Measurements from ENCODE around the gene GPR34.
"Not testable (repeated sequence)": the region's sequence is repeated elsewhere in the genome, so short reads cannot be mapped to it uniquely, and the experiment has no call there.

Gene GPR34, protein sequence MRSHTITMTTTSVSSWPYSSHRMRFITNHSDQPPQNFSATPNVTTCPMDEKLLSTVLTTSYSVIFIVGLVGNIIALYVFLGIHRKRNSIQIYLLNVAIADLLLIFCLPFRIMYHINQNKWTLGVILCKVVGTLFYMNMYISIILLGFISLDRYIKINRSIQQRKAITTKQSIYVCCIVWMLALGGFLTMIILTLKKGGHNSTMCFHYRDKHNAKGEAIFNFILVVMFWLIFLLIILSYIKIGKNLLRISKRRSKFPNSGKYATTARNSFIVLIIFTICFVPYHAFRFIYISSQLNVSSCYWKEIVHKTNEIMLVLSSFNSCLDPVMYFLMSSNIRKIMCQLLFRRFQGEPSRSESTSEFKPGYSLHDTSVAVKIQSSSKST

GRCh38 chrX:41688835-41689234 is at the start of gene GPR34:
GPR34 (plus strand) TSS chrX:41688973; CDS start chrX:41695634, 6,661 bp downstream.
- DNase-seq, result no peak

GRCh38 chrX:41646201-41646600 is 42.6 kb upstream of the GPR34 start:
- DNase-seq, result not testable (repeated sequence)

DNA sequence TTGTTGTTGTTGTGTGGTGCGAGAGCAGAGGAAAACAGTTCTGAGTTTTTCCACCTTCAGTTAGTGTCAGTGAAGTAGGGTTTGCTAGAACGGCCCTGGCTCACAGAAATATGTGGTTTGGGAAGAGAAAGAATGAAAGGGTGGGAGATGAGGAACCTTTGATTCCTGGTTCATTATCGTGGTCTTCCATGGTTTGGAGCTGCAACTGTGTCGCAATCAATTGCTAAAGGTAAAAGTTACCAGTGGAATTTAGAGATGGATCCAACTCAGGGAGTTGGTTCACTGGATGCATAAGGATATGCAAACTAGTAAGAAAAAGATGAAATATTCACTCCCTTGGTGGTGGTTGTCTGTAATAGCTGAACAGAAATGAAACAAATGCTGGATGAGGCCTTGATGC is 35.6 kb upstream of the GPR34 start:
- DNase-seq, result no peak

DNA sequence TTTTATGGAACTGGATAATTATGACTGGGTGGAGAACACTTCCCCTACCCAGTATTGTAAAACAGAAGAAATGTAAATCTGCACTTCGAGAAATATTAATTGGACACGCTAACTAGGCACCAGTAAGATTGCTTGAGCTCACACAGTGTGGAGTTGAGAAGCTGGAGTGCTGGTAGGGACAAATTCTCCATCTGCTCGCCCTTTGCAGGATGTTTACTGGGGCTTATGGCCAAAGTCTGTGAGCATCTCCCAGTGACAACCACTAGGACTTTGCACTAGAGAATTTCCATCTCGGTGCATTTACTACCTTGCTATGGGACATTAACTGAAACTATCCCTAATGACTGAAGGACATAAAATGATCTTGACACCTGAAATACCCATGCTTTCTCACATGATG is 33.7 kb upstream of the GPR34 start:
- no peak for DNase-seq

GRCh38 chrX:41655631-41656030 is 33.1 kb upstream of the GPR34 start:
- no peak for DNase-seq

GRCh38 chrX:41661366-41662095 is 27.2 kb upstream of the GPR34 start:
- DNase-seq, result no peak

- DNase-seq, result no peak
Measured at GRCh38 chrX:41664375-41664901, 24.3 kb upstream of the GPR34 start.

DNA sequence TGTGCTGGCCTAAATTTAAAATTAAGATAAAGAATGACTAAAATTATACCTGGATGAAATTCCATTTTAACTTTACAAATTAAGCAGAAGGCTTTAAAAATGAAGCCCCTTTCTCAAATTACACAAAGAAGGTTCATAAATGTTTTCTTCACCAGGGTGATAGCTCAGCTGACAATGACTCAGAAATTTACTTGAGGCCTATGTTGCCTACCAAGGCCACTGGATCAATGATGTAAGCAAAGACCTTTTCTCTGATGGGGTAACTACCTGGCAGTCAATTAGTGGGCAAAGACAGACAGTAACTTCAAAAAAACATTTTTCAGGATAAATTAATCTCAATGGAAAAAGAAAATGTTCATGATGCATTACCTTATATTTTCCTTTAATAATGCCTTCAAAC is 23.9 kb upstream of the GPR34 start:
- DNase-seq, result no peak

DNA sequence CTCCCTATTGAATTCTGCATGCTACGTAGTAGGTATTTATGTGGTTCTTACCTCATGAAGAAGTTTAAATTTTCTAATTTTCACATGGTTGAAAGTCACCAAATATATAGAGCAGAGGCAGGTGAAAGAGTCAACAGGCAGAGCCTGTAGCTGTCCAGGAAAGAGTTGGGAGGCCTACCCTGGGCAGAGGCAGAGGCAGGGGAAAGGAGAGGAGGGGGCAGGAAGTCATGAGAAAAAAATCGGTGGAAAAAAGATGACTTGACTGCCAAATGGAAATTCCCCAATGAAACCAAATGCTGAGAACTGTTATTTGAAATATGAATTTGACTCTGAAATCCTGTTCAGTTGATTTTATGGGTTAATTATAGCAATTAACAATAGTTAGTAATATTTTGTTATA is 23.1 kb upstream of the GPR34 start:
- no peak for DNase-seq

DNA sequence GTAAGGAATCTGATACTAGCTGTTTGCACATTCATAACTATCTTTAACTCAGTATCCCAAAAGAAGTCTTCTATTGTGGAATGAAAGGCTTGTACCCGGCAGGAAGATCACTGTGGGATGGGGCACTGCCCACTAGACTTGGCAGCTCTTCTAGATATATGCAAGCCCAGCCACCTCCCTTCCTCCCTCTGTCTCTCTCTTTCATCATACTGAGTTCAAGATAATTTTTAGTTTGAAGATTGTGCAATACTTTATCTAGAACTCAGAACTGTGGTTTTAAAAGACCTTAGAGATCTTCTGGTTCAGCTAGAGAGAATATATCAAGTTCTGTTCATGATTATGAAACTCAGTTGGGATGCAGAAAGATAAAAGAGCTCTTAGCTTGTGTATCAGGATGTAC is 22.5 kb upstream of the GPR34 start:
- DNase-seq, result no peak

DNA sequence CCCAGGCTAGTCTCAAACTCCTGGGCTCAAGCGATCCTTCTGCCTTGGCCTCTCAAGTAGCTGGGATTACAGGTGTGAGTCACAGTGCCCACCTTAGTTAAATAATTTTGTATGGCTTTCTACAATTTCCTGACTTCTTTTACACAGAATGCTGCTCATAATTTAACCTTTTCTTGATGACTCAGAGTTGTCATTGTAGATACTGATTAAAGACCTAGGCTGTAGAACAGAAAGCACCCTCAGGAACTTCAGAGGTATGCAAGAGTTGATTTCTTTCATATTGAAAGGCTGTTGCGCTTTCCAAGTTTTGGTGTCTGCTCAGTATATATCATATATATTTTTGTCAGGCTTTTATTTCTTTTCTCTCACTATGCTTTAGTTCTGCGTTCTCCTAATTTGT is 21.1 kb upstream of the GPR34 start:
- DNase-seq, result no peak

GRCh38 chrX:41670112-41670511 is 18.7 kb upstream of the GPR34 start:
- DNase-seq, result no peak

DNA sequence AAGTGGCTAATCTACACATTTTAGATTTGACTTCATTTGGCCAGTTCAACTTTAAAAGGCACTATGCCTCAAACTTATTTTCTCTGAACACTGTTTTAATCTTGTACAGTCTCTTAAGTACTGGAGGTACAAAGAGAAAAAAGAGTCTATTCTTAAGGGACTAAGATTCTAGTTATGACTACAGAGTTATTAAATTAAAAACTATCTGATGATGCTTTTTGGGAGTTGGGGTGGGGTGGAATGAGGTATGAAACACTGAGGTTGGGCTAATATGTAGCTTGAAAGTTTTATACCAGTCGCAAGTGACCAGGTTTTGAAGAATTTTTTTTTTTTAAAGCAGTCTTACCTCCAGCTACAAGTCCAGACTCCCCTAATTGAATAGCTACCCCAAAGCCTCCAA is 17.7 kb upstream of the GPR34 start:
- no peak for DNase-seq

- no peak for DNase-seq
Measured at GRCh38 chrX:41672643-41673042, 16.1 kb upstream of the GPR34 start.

DNA sequence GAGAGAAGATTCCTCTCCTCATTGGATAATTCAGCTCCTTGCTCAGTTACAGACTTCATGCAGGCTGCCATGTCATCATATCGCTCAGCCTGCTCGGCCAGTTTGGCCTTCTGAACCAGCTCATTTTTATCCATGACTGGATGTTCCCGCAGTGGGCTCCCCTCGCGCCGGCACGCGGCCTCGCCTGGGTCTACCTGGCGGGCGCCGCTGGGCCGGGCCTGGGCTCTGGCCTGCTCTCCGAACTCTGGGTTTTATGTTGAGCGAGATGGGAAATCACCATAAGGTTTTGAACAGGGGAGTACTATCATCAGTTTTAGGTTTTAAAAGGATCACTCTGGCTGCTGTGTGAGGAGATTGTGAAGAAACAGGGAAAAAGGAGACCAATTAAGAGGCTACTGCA is 12.4 kb upstream of the GPR34 start:
- not testable (repeated sequence) for DNase-seq

DNA sequence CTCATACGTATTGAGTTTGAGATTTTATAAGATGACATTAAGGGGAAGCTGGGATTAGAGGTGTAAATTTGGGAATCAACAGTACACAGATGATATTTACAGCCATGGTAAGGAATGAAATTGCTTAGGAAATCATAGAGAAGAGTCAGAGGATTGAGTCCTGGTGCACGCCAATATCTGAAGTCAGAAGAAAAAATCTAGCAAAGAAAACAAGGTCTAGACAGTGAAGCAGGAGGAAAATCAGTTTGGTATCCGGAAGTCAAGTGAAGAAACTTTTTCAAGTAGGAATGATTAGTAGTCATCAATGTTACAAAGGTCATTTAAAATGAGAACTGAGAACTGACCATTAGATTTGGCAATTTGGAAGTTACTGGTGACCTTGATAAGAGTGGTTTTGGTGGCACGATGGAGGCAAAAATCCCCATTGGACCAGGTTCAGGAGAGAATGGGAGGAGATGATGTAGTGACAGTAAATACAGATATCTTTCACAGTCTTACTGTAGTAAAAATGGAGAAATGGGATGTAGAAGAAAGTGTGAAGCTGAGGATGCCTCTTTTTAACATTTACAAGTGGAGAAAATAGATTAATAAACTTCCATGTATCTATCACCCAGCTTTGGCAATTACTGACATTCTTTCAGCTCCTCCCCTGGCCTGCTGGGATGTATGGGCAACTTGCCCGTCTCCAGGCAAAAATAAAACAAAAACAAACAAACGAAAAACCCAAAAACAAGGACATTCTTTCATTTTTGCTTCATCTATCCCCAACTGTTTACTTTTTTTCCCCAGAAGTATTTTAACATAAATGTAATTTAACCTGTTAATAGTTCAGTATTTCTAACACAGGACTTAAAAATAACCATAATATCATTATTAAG is 11.4 kb upstream of the GPR34 start:
- DNase-seq, result no peak

DNA sequence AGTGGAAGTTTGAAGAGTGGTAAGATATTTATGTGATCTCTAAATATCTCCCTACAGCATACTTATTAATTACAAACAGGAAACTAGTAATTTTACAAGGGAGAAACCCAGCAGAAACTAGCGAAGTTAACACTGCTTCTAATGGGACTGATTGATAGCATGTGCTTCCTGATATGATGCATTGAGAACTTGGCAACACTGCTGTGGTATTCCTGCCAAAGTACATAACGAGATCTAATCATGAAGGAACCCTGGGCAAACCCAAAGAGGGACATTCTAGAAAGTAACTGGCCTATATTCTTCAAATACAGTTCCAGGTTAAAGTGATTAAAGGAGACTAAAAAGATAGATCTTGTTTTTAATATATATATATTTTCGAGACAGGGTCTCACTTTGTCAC is 4.6 kb upstream of the GPR34 start:
- no peak for DNase-seq

DNA sequence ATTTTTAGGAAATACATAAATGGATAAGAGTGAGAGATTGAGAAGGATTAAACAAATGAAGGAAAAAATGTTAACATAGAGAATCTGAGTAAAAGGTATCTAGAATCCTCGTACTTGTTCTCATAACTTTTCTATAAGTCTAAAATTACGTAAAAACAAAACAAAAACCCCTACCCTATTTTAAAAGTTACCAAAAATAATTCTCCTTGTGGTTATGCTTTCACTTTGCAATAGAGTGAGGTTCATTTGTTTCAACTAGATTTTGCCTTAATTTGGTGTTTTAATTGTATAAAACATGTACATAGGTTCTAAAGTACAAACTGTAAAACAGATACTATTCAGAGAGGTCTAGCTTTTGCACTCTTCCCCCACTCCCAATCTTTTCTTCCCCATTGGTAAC is 3.8 kb upstream of the GPR34 start:
- no peak for DNase-seq

GRCh38 chrX:41686788-41687187 is 2.0 kb upstream of the GPR34 start:
- DNase-seq, result no peak

DNA sequence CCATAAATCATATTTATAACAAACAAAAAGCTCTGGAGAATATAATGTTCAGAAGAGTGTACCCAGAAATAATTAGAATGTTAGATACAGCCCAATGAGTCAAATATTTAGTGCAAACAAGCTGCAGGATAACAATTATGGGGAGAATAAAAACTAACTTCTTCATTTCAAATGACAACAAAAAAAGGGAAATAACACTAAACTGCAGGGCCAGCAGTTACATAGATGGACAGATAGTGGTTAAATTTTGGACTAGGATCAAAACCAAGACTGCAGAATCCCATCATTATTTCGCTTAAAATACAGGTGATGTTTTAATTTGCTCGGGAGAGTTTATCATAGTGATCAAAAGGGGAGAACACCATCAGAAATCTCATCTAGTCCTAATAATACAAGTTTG is 617 bp upstream of the GPR34 start:
- no peak for DNase-seq

- no peak for DNase-seq
Measured at GRCh38 chrX:41689711-41690110, 938 bp downstream of the GPR34 start.

GRCh38 chrX:41692162-41692749 is 3.5 kb downstream of the GPR34 start:
- DNase-seq, result no peak

DNA sequence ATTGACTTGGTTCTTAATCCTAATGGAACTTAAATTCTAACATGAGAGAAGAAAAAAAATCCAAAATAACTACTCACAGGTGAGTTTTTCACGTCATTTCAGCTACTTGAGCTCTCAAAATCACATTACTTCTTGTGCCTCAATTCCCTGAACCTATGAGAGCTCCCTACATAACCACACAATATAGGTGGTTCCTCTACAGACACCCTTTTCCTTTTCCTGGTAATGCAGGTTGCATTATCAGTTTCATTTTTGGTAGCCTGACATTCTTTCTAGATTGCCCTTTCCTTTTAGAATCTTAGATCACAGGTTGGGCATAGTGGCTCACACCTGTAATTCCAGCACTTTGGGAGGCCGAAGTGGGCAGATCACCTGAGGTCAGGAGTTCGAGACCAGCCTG is 4.3 kb downstream of the GPR34 start:
- DNase-seq, result no peak

Data from amniotic stem cell (primary cell).